SJCRH30 (cell line): ENCODE results near the gene METTL3. TPM values are rescaled to one million over a fixed set of nuclear protein-coding genes. Genes with fewer than 3 reads are reported as not detected.

ENCODE experiments used
- DNase-seq, 2 experiments: peaks; one replicate each; pipeline ENCODE4 v3.0.0-alpha.2; 2015 to 2020
- H3K27ac ChIP-seq: fragments of 250-450 bp; sonication (Bioruptor Pico); 2 replicates; pipeline ENCODE4 v1.5.1; 2020; ENCODE audit warnings: mild to moderate bottlenecking, moderate library complexity
- H3K27me3 ChIP-seq: fragments of 250-450 bp; sonication (Bioruptor Pico); 2 replicates; pipeline ENCODE4 v1.5.1; 2020; ENCODE audit warnings: mild to moderate bottlenecking, moderate library complexity
- H3K36me3 ChIP-seq: fragments of 250-450 bp; sonication (Bioruptor Pico); 2 replicates; pipeline ENCODE4 v1.5.1; 2020; ENCODE audit warnings: mild to moderate bottlenecking, moderate library complexity
- H3K4me1 ChIP-seq: fragments of 250-450 bp; sonication (Bioruptor Pico); 2 replicates; pipeline ENCODE4 v1.5.1; 2020; ENCODE audit warnings: mild to moderate bottlenecking, moderate library complexity
- H3K4me3 ChIP-seq: fragments of 250-450 bp; sonication (Bioruptor Pico); 2 replicates; pipeline ENCODE4 v1.5.1; 2020; ENCODE audit warnings: mild to moderate bottlenecking, moderate library complexity
- H3K9me3 ChIP-seq: fragments of 250-450 bp; sonication (Bioruptor Pico); replicated peaks from 2 replicates; pipeline ENCODE4 v1.5.1; 2020; ENCODE audit warnings: mild to moderate bottlenecking, moderate library complexity
- total RNA-seq: library from RNA; depleted of rRNA; stranded (reverse); fragments of >200 nt; shearing (Covaris generic); gene quantifications from 2 replicates; pipeline ENCODE4 v1.2.3, GENCODE V29; 2014

Gene METTL3
- total RNA-seq, 1 experiment from 2014 or later = 56.5 TPM

GRCh38 chr14:21518725-21519124 lies 7.6 kb upstream of the METTL3 start:
- no peaks in the 10 kb centered on the region for H3K36me3 ChIP-seq
- no peaks in the 10 kb centered on the region for H3K9me3 ChIP-seq
- no peaks in the 10 kb centered on the region for H3K27me3 ChIP-seq
- DNase-seq = no peak
- H3K4me1 ChIP-seq = no peaks in the 10 kb centered on the region
- H3K27ac ChIP-seq = no peak overlapping the region
- no peak overlapping the region for H3K4me3 ChIP-seq

- no peak for DNase-seq
Observed at GRCh38 chr14:21514341-21514740, 3.2 kb upstream of the METTL3 start.

GRCh38 chr14:21509432-21510143 lies 1.6 kb downstream of the METTL3 start:
- Histone ChIP-seq H3K4me1 (no peaks in the 10 kb centered on the region), H3K27me3 (no peaks in the 10 kb centered on the region), H3K4me3 (peak overlapping the region; percentile 88), H3K27ac (no peak overlapping the region), H3K9me3 (no peaks in the 10 kb centered on the region), H3K36me3 (peaks cover 5% of the 10 kb centered on the region)
- DNase-seq = no peak

More at GRCh38 chr14:21514341-21514740, 3.2 kb upstream of the METTL3 start:
- no peaks in the 10 kb centered on the region for H3K27me3 ChIP-seq
- H3K9me3 ChIP-seq = no peaks in the 10 kb centered on the region
- no peak overlapping the region for H3K4me3 ChIP-seq
- H3K4me1 ChIP-seq = no peaks in the 10 kb centered on the region
- H3K27ac ChIP-seq = no peak overlapping the region
- no peaks in the 10 kb centered on the region for H3K36me3 ChIP-seq

GRCh38 chr14:21506557-21506956 lies 4.6 kb downstream of the METTL3 start:
- Histone ChIP-seq H3K27ac (no peak overlapping the region), H3K36me3 (peaks cover 21% of the 10 kb centered on the region), H3K4me3 (no peak overlapping the region), H3K27me3 (no peaks in the 10 kb centered on the region), H3K4me1 (peaks cover 11% of the 10 kb centered on the region), H3K9me3 (no peaks in the 10 kb centered on the region)
- DNase-seq = no peak

- peaks cover 29% of the 10 kb centered on the region for H3K36me3 ChIP-seq
- H3K4me1 ChIP-seq = peaks cover 11% of the 10 kb centered on the region
- no peak overlapping the region for H3K4me3 ChIP-seq
- no peak for DNase-seq
- H3K27me3 ChIP-seq = no peaks in the 10 kb centered on the region
- no peaks in the 10 kb centered on the region for H3K9me3 ChIP-seq
- H3K27ac ChIP-seq = no peak overlapping the region
Observed at GRCh38 chr14:21505012-21505553, 6.1 kb downstream of the METTL3 start.

DNA sequence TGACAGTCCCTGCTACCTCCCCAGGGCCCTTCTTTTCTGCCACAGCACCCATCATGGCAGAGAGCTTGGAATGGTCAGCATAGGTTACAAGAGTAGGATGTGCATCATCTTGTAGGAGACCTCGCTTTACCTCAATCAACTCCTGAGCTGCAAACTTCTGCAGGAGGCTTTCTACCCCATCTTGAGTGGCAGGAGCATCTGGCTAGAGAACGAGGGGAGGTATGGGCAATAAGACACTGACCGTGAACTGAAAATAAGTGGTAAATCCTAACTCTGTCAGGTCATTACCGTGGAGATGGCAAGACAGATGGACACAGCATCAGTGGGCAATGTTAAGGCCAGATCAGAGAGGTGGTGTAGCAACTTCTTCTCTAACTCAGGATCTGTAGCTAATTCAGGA lies 7.8 kb downstream of the METTL3 start:
- peaks cover 46% of the 10 kb centered on the region for H3K36me3 ChIP-seq
- H3K4me1 ChIP-seq = peaks cover 11% of the 10 kb centered on the region
- peak; percentile 66 to 76 for DNase-seq
- H3K9me3 ChIP-seq = no peaks in the 10 kb centered on the region
- peak overlapping the region; percentile 18 for H3K27ac ChIP-seq
- H3K27me3 ChIP-seq = no peaks in the 10 kb centered on the region
- H3K4me3 ChIP-seq = no peak overlapping the region

GRCh38 chr14:21501568-21501967 lies 9.6 kb downstream of the METTL3 start:
- peaks cover 57% of the 10 kb centered on the region for H3K36me3 ChIP-seq
- no peak for DNase-seq
- H3K27me3 ChIP-seq = no peaks in the 10 kb centered on the region
- H3K4me1 ChIP-seq = peaks cover 11% of the 10 kb centered on the region
- no peaks in the 10 kb centered on the region for H3K9me3 ChIP-seq
- H3K4me3 ChIP-seq = no peak overlapping the region
- H3K27ac ChIP-seq = no peak overlapping the region

GRCh38 chr14:21498540-21499526 lies 12.3 kb downstream of the METTL3 start:
- peaks cover 16% of the 10 kb centered on the region for H3K4me1 ChIP-seq
- H3K27me3 ChIP-seq = no peaks in the 10 kb centered on the region
- no peak overlapping the region for H3K27ac ChIP-seq
- H3K9me3 ChIP-seq = no peaks in the 10 kb centered on the region
- H3K4me3 ChIP-seq = no peak overlapping the region
- DNase-seq = peak in 1 of 2 experiments; percentile 55
- peaks cover 75% of the 10 kb centered on the region for H3K36me3 ChIP-seq

DNA sequence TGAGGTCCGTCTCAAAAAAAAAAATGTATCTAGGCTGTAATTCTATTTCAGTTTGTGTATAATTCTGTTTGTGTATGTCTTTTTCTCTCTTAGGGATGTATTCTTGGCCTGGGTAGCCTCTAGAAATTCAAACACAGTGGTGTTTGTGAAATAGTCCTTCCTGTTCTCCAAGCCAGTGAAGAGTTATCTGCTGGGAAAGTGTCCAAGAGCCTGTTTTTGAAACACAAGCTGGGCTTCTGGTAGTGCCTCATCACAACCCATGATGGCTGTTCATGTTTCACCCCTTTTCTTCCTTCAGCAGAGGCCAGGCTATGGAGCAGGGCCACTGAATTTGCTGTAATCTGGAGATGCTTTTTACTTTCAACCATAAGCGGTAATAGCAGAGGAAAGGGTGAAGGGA lies 14.7 kb downstream of the METTL3 start:
- Histone ChIP-seq H3K4me3 (no peak overlapping the region), H3K9me3 (no peaks in the 10 kb centered on the region), H3K27ac (no peak overlapping the region), H3K27me3 (no peaks in the 10 kb centered on the region), H3K4me1 (peaks cover 8% of the 10 kb centered on the region; the same call in 1 of the 2 replicates), H3K36me3 (peaks cover 68% of the 10 kb centered on the region)
- no peak for DNase-seq

- no peak overlapping the region for H3K27ac ChIP-seq
- H3K36me3 ChIP-seq = peaks cover 66% of the 10 kb centered on the region
- H3K4me1 ChIP-seq = peaks cover 8% of the 10 kb centered on the region; the same call in 1 of the 2 replicates
- no peaks in the 10 kb centered on the region for H3K9me3 ChIP-seq
- no peak overlapping the region for H3K4me3 ChIP-seq
- DNase-seq = no peak
- no peaks in the 10 kb centered on the region for H3K27me3 ChIP-seq
Observed at GRCh38 chr14:21494902-21495762, 16.0 kb downstream of the METTL3 start.

GRCh38 chr14:21486640-21487087 lies 24.5 kb downstream of the METTL3 start:
- peak in 1 of 2 experiments; percentile 9 for DNase-seq
- H3K4me1 ChIP-seq = no peaks in the 10 kb centered on the region; the same call in 1 of the 2 replicates
- H3K27me3 ChIP-seq = no peaks in the 10 kb centered on the region
- no peak overlapping the region for H3K4me3 ChIP-seq
- peak overlapping the region; percentile 35; the same call in 1 of the 2 replicates for H3K27ac ChIP-seq
- peaks cover 26% of the 10 kb centered on the region for H3K36me3 ChIP-seq
- H3K9me3 ChIP-seq = no peaks in the 10 kb centered on the region

- DNase-seq = peak; percentile 97 to 99
- peaks cover 13% of the 10 kb centered on the region for H3K36me3 ChIP-seq
- no peaks in the 10 kb centered on the region for H3K4me1 ChIP-seq
- H3K4me3 ChIP-seq = peak within 1 kb of the TSS; percentile 85
- peak within 1 kb of the TSS; percentile 38 for H3K27ac ChIP-seq
- H3K9me3 ChIP-seq = no peaks in the 10 kb centered on the region
- no peaks in the 10 kb centered on the region for H3K27me3 ChIP-seq
Observed at GRCh38 chr14:21476925-21477681, 34.0 kb downstream of the METTL3 start, which contains the start of the genes RAB2B and TOX4. Gene RAB2B (minus strand): TSS chr14:21476959. CDS start chr14:21476872, 87 bp downstream. Gene TOX4 (plus strand): TSS chr14:21477195. CDS start chr14:21477279, 84 bp downstream.

GRCh38 chr14:21476523-21476924 lies 34.6 kb downstream of the METTL3 start:
- peak overlapping the region; percentile 38; the same call in 1 of the 2 replicates for H3K27ac ChIP-seq

More at GRCh38 chr14:21476523-21476924, 34.6 kb downstream of the METTL3 start:
- peaks cover 13% of the 10 kb centered on the region for H3K36me3 ChIP-seq
- H3K4me3 ChIP-seq = peak overlapping the region; percentile 85
- no peak for DNase-seq
- H3K27me3 ChIP-seq = no peaks in the 10 kb centered on the region
- H3K4me1 ChIP-seq = no peaks in the 10 kb centered on the region
- H3K9me3 ChIP-seq = no peaks in the 10 kb centered on the region
